ENCODE results near the gene ADAMTSL4.
"Not testable (repeated sequence)": the region's sequence is repeated elsewhere in the genome, so short reads cannot be mapped to it uniquely, and the experiment has no call there.

GRCh38 chr1:150565240-150565991 lies 16.2 kb downstream of the ADAMTSL4 start:
- not testable (repeated sequence) for TF ChIP-seq CTCF, POLR2A (IDR thresholded peaks at IDR 0.05)
